AG04449 (cell line): ENCODE results near the gene PKDREJ.
"Not testable (repeated sequence)": the region's sequence is repeated elsewhere in the genome, so short reads cannot be mapped to it uniquely, and the experiment has no call there.

Experiments used
- CTCF ChIA-PET: fragments of 350-600 bp; formaldehyde crosslinking; extraction: SDS; loops from one replicate; lab custom pipeline; 2021; ENCODE audit warnings: antibody characterized with exemption; lab: Yijun Ruan, JAX
- POLR2A ChIA-PET: fragments of 400-600, 350-600 bp; formaldehyde crosslinking; extraction: SDS; loops from one replicate; lab custom pipeline; 2020; ENCODE audit warnings: antibody characterized with exemption, inconsistent platforms; lab: Yijun Ruan, JAX
- DNase-seq: peaks from one replicate; pipeline ENCODE4 v3.0.0-alpha.2; 2010; ENCODE audit warnings: low read depth, low spot score
- H3K4me3 ChIP-seq: 2 replicates; pipeline ENCODE4 v1.5.1; 2011; ENCODE audit warnings: low read depth, mild to moderate bottlenecking, control low read depth, low read length
- CTCF ChIP-seq: IDR thresholded peaks from one replicate; pipeline ENCODE4 v1.5.1; 2011; ENCODE audit warnings: mild to moderate bottlenecking, moderate library complexity, low read length, control low read depth, inconsistent platforms; ENCODE audit not compliant: insufficient read depth; ENCODE audit errors: missing control alignments

PKDREJ gene

GRCh38 chr22:46273432-46274148, 10.4 kb upstream of the PKDREJ start:
- no peak overlapping the region for H3K4me3 ChIP-seq
- POLR2A ChIA-PET, result no interaction called here
- TF ChIP-seq CTCF, result no peak
- DNase-seq, result no peak
- CTCF ChIA-PET, result interaction anchor here (1.1 kb wide), 1 partner anchor 151 kb away, joined by 3 read pairs; no protein-coding TSS in a partner anchor

GRCh38 chr22:46272762-46273431, 9.8 kb upstream of the PKDREJ start:
- ChIA-PET CTCF (no interaction called here), POLR2A (no interaction called here)
- TF ChIP-seq CTCF, result no peak
- no peak for DNase-seq
- no peak overlapping the region for H3K4me3 ChIP-seq

GRCh38 chr22:46272196-46272595, 9.1 kb upstream of the PKDREJ start:
- POLR2A ChIA-PET, result no interaction called here
- CTCF ChIA-PET, result no interaction called here
- DNase-seq, result no peak
- no peak for TF ChIP-seq CTCF
- no peak overlapping the region for H3K4me3 ChIP-seq

GRCh38 chr22:46269564-46269963, 6.4 kb upstream of the PKDREJ start:
- no peak for DNase-seq
- POLR2A ChIA-PET, result interaction anchor here (0.6 kb wide), 1 partner anchor 35 kb away, joined by 3 read pairs; no protein-coding TSS in a partner anchor
- CTCF ChIA-PET, result no interaction called here
- TF ChIP-seq CTCF, result no peak
- no peak overlapping the region for H3K4me3 ChIP-seq

GRCh38 chr22:46267431-46268279, 4.5 kb upstream of the PKDREJ start, which contains the start of gene TTC38:
TSS of gene TTC38 (plus strand) at chr22:46268008. CDS start at chr22:46268040, 32 bp downstream.
- H3K4me3 ChIP-seq, result peak within 1 kb of the TSS; percentile 70
- no peak for DNase-seq
- POLR2A ChIA-PET, result interaction anchor here (0.8 to 1.5 kb wide), 6 partner anchors 17 to 271 kb away, joined by 3 to 9 read pairs (median 3); partner anchors contain the start of genes CDPF1 and TRMU
- CTCF ChIA-PET, result interaction anchor here (0.6 to 1.7 kb wide), 10 partner anchors 8 to 273 kb away, joined by 3 to 9 read pairs (median 3); partner anchors contain the start of gene CDPF1
- TF ChIP-seq CTCF, result no peak

GRCh38 chr22:46265627-46266026, 2.5 kb upstream of the PKDREJ start:
- H3K4me3 ChIP-seq, DNase-seq, CTCF ChIA-PET: not testable (repeated sequence)
- POLR2A ChIA-PET, result interaction anchor here (0.6 kb wide), 1 partner anchor 118 kb away, joined by 3 read pairs; no protein-coding TSS in a partner anchor

- H3K4me3 ChIP-seq, POLR2A ChIA-PET, DNase-seq: not testable (repeated sequence)
- CTCF ChIA-PET, result interaction anchor here (0.7 to 1.7 kb wide), 2 partner anchors 142 to 258 kb away, joined by 3 to 5 read pairs; no protein-coding TSS in a partner anchor
Measured at GRCh38 chr22:46264520-46264919, 1.4 kb upstream of the PKDREJ start.
